Epithelial cell of esophagus (primary cell): ENCODE data around the gene SLC12A1.
A peak's percentile ranks its signal among the peaks of the same experiment; 100 is the strongest.

Experiments used
- DNase-seq: peaks from one replicate; pipeline ENCODE4 v3.0.0; 2010; ENCODE audit warnings: low read depth
- H3K4me3 ChIP-seq: 2 replicates; pipeline ENCODE4 v1.5.1; 2011; ENCODE audit warnings: mild to moderate bottlenecking, low read length, control low read depth
- TF ChIP-seq, protein P1 (sequence below): IDR thresholded peaks from 2 replicates; pipeline ENCODE4 v1.5.1; 2011; ENCODE audit warnings: low read depth, mild to moderate bottlenecking, low read length, control low read depth, inconsistent platforms; ENCODE audit not compliant: insufficient read depth; ENCODE audit errors: missing control alignments

SLC12A1 gene

GRCh38 chr15:48202068-48202467, 4.0 kb upstream of the SLC12A1 start:
- TF ChIP-seq, protein P1, sequence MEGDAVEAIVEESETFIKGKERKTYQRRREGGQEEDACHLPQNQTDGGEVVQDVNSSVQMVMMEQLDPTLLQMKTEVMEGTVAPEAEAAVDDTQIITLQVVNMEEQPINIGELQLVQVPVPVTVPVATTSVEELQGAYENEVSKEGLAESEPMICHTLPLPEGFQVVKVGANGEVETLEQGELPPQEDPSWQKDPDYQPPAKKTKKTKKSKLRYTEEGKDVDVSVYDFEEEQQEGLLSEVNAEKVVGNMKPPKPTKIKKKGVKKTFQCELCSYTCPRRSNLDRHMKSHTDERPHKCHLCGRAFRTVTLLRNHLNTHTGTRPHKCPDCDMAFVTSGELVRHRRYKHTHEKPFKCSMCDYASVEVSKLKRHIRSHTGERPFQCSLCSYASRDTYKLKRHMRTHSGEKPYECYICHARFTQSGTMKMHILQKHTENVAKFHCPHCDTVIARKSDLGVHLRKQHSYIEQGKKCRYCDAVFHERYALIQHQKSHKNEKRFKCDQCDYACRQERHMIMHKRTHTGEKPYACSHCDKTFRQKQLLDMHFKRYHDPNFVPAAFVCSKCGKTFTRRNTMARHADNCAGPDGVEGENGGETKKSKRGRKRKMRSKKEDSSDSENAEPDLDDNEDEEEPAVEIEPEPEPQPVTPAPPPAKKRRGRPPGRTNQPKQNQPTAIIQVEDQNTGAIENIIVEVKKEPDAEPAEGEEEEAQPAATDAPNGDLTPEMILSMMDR: no peak

GRCh38 chr15:48221261-48221660, 15.2 kb downstream of the SLC12A1 start:
- H3K4me3 ChIP-seq: no peak overlapping the region
- TF ChIP-seq, protein P1: no peak
- DNase-seq: no peak

More at GRCh38 chr15:48202068-48202467, 4.0 kb upstream of the SLC12A1 start:
- no peak for DNase-seq
- H3K4me3 ChIP-seq: no peak overlapping the region

DNA sequence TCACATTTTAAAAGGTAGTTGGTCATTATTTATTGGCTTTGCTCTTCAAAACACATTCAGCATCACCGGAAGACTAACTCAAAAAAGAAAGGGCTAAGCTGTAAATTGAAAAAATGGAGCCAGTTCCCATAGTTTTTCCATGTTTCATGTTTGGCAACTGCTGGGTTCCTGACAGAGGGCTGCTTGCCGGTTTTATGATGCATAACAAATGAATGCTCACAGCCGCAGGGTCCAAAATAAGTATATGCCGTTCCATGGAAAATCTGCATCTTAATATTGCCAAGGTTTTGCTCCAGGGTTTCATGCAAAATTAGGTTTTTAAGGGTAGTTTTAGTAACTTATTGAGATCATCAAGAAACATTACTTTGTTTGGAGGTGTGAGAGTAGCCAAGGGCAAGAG, 15.8 kb downstream of the SLC12A1 start:
- DNase-seq: no peak
- TF ChIP-seq, protein P1: no peak
- H3K4me3 ChIP-seq: no peak overlapping the region

DNA sequence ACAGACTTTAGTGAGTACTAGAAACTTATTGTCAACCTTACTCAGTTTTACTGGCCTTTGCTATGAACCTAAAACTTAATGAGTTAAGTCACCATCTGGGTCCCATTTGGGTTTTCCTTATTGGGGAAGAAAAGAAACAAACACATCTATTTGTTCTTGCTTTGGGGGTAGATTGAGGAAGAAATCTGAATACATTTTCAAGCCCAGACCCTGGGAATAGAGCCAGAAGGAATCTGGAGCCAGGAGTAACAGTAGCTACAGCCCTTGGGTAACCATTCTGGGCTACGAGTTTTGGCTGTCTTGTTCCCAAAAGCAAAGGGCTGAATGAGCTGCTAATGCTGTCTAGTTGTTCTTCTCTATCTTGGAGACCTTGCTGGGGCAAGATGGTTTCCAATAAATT, 16.5 kb downstream of the SLC12A1 start:
- TF ChIP-seq, protein P1: no peak
- no peak for DNase-seq
- no peak overlapping the region for H3K4me3 ChIP-seq

DNA sequence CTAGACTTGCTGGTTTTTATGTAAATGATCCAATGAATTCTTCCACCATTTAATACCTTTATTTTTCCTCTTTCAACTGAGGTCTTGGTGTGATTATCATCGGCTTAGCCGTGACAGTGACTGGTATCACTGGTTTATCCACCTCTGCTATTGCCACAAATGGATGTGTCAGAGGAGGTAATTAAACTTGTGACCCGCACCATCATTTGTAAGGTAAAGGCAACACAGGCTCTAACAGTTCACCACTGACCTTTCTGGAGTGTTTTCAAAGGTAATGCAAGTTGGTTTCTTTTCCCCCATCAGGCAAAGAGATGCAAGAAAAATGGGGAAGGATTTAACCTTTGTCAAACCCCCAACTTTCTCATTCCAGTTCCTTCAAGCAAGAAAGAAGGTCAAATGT, 19.7 kb downstream of the SLC12A1 start:
- TF ChIP-seq, protein P1: no peak
- DNase-seq: peak; percentile 46
- no peak overlapping the region for H3K4me3 ChIP-seq

DNA sequence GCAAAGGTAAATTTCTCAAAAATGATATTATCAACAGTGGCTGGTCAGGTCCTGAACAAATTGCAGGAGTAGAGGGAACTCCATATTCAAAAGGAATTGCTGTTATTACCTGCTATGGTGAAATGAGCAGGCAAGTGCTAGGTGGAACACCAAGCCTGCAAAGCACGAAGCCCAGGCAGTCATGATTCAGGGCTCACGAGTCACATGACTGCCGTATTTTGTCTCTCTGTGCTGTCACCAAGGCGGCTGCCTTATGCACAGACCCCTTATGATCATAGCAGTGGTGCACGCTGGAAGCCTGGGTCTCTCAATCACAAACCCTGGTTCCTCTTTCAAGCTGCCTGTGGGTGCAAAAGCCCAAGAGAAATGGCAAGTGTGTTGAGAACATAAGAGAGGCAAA, 24.4 kb downstream of the SLC12A1 start:
- TF ChIP-seq, protein P1: no peak
- no peak overlapping the region for H3K4me3 ChIP-seq
- no peak for DNase-seq

- peak; percentile 4 for DNase-seq
- TF ChIP-seq, protein P1: no peak
- H3K4me3 ChIP-seq: no peak overlapping the region
These were observed 27.1 kb downstream of the SLC12A1 start for GRCh38 chr15:48233246-48233645.
